Coronary artery (tissue), 2 donors: ENCODE results near the gene TMED5.

Experiments
- DNase-seq: peaks from one replicate; pipeline ENCODE4 v3.0.0-alpha.2; 2017; ENCODE audit warnings: low spot score
- H3K27ac ChIP-seq, 2 donors: fragments of 200-600 bp; sonication (generic); one replicate each; pipeline ENCODE4 v1.5.1; 2016 to 2019
- H3K4me3 ChIP-seq: fragments of 200-600 bp; sonication (generic); 2 replicates; pipeline ENCODE4 v1.5.1; 2016; ENCODE audit warnings: mild to moderate bottlenecking, moderate library complexity
- TF ChIP-seq, protein P1 (sequence below): fragments of 200-600 bp; sonication (generic); IDR thresholded peaks from one replicate; pipeline ENCODE4 v1.5.1; 2019; ENCODE audit warnings: antibody characterized with exemption

TMED5 gene

DNA sequence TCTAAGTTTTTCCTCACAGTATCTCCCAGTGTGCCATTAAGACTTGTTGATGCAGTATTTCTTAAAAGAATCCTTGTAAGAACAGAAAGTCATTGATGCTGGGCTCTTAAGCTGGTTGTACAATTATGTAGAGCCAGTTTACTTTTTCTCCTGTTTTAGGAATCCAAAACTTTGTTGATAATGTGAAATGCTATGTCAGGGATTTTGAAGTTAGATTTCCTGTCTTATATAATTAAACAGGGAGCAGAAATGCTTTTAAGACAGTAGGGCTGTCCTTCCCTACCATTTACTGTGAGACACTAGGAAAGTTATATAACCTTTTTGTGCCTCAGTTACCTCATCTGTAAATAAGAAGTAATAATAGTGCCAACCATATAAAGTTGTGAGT is 26.3 kb upstream of the TMED5 start:
- Histone ChIP-seq H3K27ac (no peak overlapping the region), H3K4me3 (no peak overlapping the region)
- TF ChIP-seq, protein P1, sequence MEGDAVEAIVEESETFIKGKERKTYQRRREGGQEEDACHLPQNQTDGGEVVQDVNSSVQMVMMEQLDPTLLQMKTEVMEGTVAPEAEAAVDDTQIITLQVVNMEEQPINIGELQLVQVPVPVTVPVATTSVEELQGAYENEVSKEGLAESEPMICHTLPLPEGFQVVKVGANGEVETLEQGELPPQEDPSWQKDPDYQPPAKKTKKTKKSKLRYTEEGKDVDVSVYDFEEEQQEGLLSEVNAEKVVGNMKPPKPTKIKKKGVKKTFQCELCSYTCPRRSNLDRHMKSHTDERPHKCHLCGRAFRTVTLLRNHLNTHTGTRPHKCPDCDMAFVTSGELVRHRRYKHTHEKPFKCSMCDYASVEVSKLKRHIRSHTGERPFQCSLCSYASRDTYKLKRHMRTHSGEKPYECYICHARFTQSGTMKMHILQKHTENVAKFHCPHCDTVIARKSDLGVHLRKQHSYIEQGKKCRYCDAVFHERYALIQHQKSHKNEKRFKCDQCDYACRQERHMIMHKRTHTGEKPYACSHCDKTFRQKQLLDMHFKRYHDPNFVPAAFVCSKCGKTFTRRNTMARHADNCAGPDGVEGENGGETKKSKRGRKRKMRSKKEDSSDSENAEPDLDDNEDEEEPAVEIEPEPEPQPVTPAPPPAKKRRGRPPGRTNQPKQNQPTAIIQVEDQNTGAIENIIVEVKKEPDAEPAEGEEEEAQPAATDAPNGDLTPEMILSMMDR = no peak
- DNase-seq = no peak

DNA sequence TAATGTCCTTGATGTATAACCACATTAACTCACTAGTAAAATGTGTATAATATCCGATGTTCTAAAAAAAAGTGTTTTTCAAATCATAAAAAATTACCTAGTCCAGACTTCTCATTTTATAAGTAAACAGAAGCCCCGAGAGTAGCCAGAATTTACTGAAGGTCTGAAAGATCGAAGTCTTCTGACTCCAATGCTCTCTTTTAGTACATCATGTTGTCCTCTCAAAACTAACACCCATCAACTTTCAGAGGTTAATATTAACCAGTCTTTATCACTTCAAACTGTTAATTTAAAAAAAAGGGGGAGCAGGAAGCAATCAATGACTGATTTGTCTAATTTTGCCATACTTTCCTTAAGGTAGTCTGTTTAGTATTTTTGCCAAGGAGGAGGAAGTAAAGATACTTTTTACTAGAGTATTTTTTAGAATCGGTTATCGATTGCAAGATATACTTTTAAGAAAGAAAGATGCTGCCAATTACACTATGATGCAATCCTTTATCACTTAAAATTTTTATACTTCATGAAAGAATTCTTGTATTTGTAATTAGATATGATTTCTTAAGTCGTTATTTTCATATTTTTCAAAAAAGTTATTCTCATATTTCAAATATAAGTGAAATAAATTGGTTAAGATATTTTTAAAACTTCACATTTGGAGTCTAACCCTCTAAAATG is 25.8 kb upstream of the TMED5 start:
- DNase-seq = no peak
- H3K27ac ChIP-seq = no peak overlapping the region
- H3K4me3 ChIP-seq = no peak overlapping the region
- TF ChIP-seq, protein P1 = no peak

DNA sequence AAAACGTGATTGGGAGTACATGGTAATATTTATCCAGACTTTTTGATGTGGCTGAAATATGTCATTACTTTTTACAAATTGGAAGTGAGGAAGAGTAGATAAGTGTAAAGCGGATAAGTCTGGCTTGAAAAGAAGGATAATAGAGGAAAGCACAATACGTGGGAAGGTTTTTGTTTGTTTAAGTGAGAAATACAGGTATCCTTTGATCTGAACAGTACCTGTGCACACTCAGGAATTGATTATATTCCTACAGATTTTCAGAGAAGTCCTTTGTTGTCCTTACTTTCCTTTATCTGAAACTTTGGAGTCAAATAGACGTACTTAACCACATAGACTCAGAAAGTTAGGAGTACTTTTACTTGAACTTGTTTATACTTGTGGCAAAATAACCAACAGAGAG is 20.5 kb upstream of the TMED5 start:
- H3K27ac ChIP-seq = no peak overlapping the region
- no peak overlapping the region for H3K4me3 ChIP-seq
- DNase-seq = no peak
- TF ChIP-seq, protein P1 = no peak

DNA sequence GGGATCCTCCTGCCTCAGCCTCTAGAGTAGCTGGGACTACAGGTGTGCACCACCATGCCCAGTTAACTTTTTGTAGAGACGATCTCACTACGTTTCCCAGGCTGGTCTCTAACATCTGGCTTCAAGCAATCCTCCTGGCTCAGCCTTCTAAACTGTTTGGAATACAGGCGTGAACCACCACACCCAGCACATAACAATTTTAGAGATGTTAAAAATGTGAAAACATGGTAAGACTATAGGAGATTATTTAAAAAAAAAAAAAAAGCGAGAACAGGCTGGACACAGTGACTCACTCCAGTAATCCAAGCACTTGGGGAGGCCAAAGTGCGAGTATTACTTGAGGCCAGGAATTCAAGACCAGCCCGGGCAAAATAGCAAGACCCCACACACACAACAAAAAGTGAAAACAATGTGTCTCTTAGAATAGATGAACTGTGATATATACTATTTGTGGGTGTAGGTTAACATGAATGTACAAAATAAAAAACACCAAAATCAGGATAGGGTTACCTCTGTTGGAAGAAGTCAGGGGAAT is 19.9 kb upstream of the TMED5 start:
- no peak for DNase-seq

DNA sequence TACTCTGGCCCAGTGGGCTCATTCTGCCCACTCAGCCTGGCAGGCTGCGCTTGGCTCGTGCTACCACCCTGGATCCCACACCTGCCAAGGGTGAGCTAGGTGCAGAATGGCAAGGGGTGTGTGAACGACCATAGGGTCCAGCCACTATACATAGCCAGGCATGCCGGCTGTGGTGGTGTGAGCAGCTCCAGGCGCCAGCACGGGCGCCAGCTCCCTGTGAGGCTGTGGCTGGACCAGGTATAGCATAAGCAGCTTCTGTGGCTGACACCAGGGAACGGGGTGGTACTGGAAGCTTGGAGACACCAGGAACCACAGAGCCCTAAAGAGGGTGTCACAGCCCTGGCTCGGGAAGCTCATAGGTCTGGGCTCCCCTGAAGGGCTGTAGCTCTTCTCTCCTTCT is 18.9 kb upstream of the TMED5 start:
- TF ChIP-seq, protein P1 = no peak
- no peak overlapping the region for H3K27ac ChIP-seq
- no peak for DNase-seq
- H3K4me3 ChIP-seq = no peak overlapping the region

More for the DNA sequence above, 19.9 kb upstream of the TMED5 start:
- TF ChIP-seq, protein P1 = no peak
- H3K4me3 ChIP-seq = no peak overlapping the region
- no peak overlapping the region for H3K27ac ChIP-seq

DNA sequence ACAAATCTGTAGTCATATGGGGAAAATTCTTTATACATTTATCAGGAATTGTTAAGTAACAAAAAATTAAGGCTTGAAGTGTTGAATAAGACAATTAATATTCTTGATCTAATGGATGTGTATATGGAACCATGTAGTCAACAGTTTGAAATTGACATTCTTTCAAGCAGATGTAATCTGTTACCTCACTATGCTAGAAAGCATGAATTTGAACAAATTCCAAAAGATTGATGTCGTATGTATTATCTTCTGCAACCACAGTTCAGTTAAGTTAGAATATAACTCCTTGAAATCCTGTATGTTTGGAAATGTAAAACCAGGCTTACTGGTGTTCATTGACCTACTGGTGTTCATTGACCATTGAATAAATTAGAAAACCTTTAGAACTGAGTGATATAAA is 16.4 kb upstream of the TMED5 start:
- TF ChIP-seq, protein P1 = no peak
- H3K4me3 ChIP-seq = no peak overlapping the region
- no peak for DNase-seq
- H3K27ac ChIP-seq = no peak overlapping the region

DNA sequence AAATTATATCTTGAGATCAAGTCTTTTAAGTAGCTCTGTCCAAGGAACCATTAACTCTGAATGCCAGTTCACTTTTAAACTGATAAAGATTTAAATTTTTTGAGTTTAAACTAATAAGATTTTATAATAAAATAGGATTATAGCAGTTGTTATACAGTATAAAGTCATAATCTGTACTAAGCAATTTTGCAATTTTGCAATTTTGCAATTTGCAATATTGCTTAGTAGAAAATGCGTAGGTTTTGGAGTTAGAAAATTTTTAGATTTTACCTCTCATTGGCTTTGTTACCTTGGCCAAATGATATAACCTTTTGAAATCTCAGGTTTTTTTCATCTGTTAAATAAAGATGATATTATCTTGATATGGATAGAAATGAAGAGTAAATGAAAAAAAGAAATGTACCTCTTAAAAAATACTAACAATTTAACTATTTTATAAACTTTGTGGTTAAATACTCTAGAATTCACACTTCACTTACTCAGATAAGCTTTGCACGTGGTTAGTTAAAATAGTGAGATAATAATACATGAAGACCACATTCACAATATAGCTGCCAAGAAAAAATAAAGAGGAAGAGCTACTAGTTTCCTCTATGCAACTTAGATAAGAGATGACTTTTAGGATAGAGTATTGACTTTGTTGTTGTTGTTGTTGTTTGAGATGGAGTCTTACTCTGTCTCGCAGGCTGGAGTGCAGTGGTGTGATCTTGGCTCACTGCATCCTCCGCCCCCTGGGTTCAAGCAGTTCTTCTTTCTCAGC is 14.2 kb upstream of the TMED5 start:
- no peak overlapping the region for H3K27ac ChIP-seq
- no peak overlapping the region for H3K4me3 ChIP-seq
- TF ChIP-seq, protein P1 = no peak
- no peak for DNase-seq
